Adipocyte (in vitro differentiated cells): Measurements from ENCODE around the gene ISG20.
"Not testable (repeated sequence)": the region's sequence is repeated elsewhere in the genome, so short reads cannot be mapped to it uniquely, and the experiment has no call there.

Source experiments
- DNase-seq: peaks from one replicate; pipeline ENCODE4 v3.0.0-alpha.2; 2015; ENCODE audit warnings: low read depth
- H3K27me3 ChIP-seq: replicated peaks from 2 replicates; pipeline ENCODE4 v1.7.0; 2013; ENCODE audit warnings: mild to moderate bottlenecking, low read length, moderate library complexity; ENCODE audit not compliant: control insufficient read depth, insufficient read depth
- H3K36me3 ChIP-seq: 2 replicates; pipeline ENCODE4 v1.7.0; 2013; ENCODE audit warnings: low read length, mild to moderate bottlenecking, moderate library complexity; ENCODE audit not compliant: control insufficient read depth, insufficient read depth, severe bottlenecking
- H3K4me1 ChIP-seq: 2 replicates; pipeline ENCODE4 v1.7.0; 2013; ENCODE audit warnings: mild to moderate bottlenecking, low read length, moderate library complexity; ENCODE audit not compliant: control insufficient read depth, insufficient read depth
- H3K4me3 ChIP-seq: 2 replicates; pipeline ENCODE4 v1.7.0; 2013; ENCODE audit warnings: mild to moderate bottlenecking, low read length, moderate library complexity
- H3K9ac ChIP-seq: 2 replicates; pipeline ENCODE4 v1.7.0; 2013; ENCODE audit warnings: mild to moderate bottlenecking, low read length, moderate library complexity
- H3K9me3 ChIP-seq: 2 replicates; pipeline ENCODE4 v1.7.0; 2013; ENCODE audit warnings: mild to moderate bottlenecking, low read length, moderate library complexity; ENCODE audit not compliant: control insufficient read depth

ISG20 gene

DNA sequence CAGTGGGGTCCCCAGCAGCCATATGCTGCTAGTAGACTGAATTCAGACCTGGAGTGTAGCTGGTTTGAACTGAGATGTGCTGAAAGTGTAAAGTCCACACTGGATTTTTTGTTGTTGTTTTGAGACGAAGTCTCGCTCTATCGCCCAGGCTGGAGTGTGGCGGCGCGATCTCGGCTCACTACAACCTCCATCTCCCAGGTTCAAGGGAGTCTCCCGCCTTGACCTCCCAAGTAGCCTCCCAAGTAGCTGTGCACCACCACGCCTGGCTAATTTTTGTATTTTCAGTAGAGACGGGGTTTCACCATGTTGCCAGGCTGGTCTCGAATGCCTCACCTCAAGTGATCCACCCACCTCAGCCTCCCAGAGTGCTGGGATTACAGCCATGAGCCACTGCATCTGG is 3.7 kb downstream of the ISG20 start:
- H3K27me3 ChIP-seq, DNase-seq, H3K36me3 ChIP-seq, H3K9me3 ChIP-seq, H3K4me3 ChIP-seq, H3K9ac ChIP-seq: not testable (repeated sequence)
- peaks cover 15% of the 10 kb centered on the region for H3K4me1 ChIP-seq

DNA sequence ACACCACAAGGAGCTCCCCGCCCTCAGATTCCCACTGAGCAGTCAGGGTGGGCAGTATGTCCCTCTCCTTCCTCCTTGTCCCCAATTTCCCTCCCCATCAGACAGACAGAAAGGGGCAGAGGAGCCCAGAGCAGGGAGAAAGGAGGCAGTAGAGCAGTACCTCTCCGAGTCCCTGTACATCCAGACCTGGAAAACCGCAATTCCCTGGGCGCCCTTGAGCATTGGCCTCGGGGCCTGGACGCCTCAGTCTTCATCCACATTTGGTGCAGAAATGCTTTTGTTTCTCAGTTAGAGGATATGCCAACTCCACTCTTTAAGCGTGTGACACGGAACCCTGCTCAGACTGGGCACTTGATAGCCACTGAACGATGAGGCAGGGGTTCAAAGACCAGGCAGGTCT is 5.9 kb downstream of the ISG20 start:
- H3K4me1 ChIP-seq: peaks cover under 1% of the 10 kb centered on the region
- no peak overlapping the region for H3K4me3 ChIP-seq
- no peak for DNase-seq
- H3K27me3 ChIP-seq: no peaks in the 10 kb centered on the region
- H3K9me3 ChIP-seq: no peaks in the 10 kb centered on the region
- H3K36me3 ChIP-seq: no peaks in the 10 kb centered on the region
- no peak overlapping the region for H3K9ac ChIP-seq

DNA sequence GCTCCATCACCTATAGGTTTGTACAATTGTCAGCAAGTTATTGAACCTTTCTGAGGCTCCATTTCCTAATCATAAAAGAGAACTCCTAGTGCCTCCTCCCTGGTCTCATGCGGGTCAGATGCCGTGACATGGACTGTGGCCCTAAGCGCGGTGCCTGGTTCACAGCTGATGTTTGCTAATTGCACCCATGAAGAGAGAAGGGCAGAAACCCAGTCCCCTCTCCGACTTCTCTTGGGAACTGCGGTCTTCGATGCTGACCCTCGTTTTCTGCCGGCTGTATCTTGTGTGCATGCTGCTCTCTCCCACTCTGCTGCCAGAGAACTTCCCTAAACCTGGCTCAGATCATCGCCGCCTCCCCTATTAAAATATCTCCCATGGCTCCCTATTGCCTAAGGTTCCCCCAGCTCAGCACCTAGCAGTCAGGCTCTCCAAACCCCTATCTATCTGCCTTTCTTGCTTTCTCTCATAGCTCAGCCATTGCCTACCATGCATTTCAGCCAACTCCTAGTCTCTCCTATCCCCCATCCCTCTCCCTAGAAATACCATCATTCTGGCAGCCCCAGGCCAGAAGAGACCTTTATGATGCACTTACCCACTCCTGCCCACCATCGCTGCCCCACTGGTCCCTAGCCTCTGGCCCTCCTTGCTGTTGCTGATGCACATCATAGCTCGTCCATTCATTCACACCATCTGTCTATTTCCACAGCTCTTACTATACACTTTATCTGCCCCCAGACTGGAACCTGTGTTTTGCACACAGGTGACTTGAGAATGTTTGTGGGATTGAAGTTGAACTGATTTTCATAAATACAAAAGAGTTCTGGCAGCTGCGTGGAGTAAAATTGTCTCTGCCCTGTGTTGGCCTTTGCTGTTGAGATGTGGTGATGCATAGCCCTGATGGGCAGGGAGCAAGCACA is 6.6 kb downstream of the ISG20 start:
- no peak for DNase-seq
- Histone ChIP-seq H3K36me3 (no peaks in the 10 kb centered on the region), H3K27me3 (no peaks in the 10 kb centered on the region)

DNA sequence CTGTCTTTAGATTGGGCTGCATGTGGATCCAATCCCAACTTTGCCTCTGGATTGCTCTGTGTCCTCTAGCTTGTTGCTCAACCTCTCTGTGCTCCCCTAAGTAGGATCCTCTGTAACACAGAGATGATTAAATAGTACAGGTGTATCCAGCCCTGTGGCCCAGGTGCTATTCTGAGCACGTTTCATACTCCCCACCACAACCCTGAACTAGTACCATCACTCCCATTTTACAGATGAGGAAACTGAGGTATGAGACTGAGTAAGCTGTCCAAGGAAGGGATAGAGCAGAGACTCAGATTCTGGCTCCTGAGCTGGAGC is 7.2 kb downstream of the ISG20 start:
- H3K4me1 ChIP-seq: no peaks in the 10 kb centered on the region
- no peaks in the 10 kb centered on the region for H3K27me3 ChIP-seq
- no peaks in the 10 kb centered on the region for H3K36me3 ChIP-seq
- no peak overlapping the region for H3K9ac ChIP-seq
- no peak overlapping the region for H3K4me3 ChIP-seq
- no peaks in the 10 kb centered on the region for H3K9me3 ChIP-seq
- DNase-seq: no peak

More for the DNA sequence above, 6.6 kb downstream of the ISG20 start:
- Histone ChIP-seq H3K9ac (no peak overlapping the region), H3K9me3 (no peaks in the 10 kb centered on the region), H3K4me1 (no peaks in the 10 kb centered on the region), H3K4me3 (no peak overlapping the region)

DNA sequence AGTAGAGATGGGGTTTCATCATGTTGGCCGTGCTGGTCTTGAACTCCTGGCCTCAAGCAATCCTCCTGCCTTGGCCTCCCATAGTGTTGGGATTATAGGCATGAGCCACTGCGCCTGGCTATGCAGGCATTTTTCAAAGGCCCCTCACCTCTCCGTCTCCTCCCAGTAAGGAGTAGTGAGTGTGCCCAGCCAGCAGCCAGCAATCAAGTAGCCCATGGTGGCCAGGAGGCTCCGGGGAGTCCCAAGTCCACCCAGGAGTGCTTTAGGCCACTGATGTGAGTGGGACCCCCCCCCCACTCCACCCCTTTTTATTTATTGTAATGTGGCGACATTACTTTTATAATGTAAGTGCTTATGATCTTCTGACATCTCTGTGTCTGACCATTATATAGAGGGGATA is 8.1 kb downstream of the ISG20 start:
- no peaks in the 10 kb centered on the region for H3K27me3 ChIP-seq
- no peak for DNase-seq
- H3K4me1 ChIP-seq: no peaks in the 10 kb centered on the region
- H3K9me3 ChIP-seq: no peaks in the 10 kb centered on the region
- no peak overlapping the region for H3K9ac ChIP-seq
- no peaks in the 10 kb centered on the region for H3K36me3 ChIP-seq
- no peak overlapping the region for H3K4me3 ChIP-seq

DNA sequence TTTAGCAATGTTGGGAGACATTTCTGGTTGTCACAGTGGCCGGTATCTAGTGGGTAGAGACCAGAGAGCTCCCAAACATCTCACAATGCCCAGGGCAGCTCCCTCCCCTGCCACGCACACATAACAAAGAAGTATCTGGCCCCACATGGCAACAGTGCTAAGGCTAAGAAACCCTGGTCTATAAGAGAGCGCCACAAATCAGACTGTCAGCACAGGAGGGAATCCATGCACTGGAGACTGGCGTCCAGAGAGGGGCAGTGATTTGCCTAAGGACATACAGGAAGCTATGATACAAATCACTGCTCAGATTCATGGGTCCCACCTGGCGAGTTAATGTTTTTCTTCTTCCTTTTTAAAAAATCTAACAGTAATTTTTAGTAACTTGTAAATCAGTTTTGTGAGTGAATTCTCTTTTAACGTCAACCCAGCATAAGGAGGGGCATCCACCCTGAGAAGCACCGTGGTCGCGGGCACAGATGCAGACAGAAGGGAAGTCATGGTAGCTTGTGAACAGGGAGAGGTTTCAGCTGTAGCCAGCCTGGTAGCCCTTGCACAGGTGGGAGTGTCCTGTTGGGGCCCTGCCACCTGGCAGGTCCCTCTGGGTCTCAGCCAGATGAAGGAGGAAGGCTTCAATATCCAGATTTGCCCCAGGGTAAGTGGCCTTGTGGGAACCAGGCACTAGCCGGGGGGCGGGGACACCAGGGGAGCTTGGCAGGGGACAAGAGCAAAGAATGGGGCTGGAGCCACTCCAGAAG is 8.7 kb downstream of the ISG20 start:
- Histone ChIP-seq H3K36me3 (no peaks in the 10 kb centered on the region), H3K9me3 (no peaks in the 10 kb centered on the region), H3K4me3 (no peak overlapping the region), H3K27me3 (no peaks in the 10 kb centered on the region), H3K9ac (no peak overlapping the region), H3K4me1 (no peaks in the 10 kb centered on the region)
- no peak for DNase-seq

DNA sequence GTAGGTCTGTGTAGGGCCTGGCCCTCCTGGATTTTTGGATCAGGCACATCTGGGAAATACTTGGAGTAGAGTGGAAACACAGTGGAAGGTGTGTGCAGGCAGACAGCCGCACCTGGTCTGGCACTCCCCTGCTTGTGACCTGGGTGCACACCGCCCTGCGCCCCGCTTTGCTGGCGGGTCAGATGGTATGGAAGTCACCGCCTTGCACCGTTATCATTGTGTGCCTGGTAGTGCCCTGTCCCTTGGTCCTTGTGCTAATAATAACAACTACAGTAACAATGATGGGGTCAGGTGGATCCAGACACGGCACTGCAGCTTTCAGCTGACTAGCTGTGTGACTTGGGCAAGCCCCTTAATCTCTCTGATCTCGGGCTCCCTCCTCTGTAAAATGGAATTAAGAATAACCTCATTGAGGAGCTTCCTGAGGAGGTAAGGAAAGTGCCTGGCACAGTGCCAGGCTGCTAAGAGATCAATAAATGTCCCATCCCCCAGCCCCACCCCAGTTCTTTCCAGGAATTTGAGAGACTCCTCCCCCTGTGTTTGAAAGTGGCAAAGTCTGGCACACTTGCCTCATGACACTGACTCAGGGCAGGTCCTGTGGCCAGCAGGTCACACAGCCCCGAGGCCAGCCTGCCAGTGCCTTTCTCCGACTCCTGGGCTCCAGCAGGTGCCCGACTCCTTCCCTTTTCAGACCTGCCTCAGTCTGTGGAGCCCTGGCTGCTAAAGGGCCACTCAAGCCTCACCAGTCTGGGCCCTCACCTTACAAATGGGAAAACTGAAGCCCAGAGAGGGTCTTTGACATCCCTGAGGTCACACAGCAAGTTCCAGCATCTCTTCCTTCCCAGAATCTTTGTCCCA is 9.8 kb downstream of the ISG20 start:
- Histone ChIP-seq H3K4me1 (no peaks in the 10 kb centered on the region), H3K4me3 (no peak overlapping the region), H3K36me3 (no peaks in the 10 kb centered on the region), H3K9me3 (no peaks in the 10 kb centered on the region), H3K27me3 (no peaks in the 10 kb centered on the region), H3K9ac (no peak overlapping the region)
- no peak for DNase-seq

DNA sequence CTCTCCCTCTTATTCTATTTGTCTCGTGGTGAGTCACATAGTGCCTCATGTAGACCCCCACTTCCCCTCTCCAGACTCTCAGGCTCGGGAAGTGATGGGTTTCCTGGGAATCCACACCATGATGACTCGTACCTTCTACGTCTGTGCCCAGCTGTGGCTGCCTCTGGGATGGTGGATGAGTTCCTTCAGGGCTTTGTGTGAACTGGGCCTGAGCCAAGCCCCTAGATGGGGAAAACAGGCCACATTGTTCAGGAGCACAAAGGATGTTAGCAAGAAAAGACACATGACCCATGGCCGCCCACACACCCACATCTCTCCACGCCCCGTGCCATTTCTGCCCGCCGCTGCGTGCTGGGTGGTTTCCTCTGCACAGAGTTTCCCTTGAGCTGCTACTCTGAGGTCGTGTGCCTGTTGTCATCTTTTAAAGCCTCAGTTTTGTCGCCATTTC is 10.5 kb downstream of the ISG20 start:
- Histone ChIP-seq H3K9ac (no peak overlapping the region), H3K4me1 (no peaks in the 10 kb centered on the region), H3K27me3 (no peaks in the 10 kb centered on the region), H3K9me3 (no peaks in the 10 kb centered on the region), H3K36me3 (no peaks in the 10 kb centered on the region), H3K4me3 (no peak overlapping the region)
- peak; percentile 68 for DNase-seq

DNA sequence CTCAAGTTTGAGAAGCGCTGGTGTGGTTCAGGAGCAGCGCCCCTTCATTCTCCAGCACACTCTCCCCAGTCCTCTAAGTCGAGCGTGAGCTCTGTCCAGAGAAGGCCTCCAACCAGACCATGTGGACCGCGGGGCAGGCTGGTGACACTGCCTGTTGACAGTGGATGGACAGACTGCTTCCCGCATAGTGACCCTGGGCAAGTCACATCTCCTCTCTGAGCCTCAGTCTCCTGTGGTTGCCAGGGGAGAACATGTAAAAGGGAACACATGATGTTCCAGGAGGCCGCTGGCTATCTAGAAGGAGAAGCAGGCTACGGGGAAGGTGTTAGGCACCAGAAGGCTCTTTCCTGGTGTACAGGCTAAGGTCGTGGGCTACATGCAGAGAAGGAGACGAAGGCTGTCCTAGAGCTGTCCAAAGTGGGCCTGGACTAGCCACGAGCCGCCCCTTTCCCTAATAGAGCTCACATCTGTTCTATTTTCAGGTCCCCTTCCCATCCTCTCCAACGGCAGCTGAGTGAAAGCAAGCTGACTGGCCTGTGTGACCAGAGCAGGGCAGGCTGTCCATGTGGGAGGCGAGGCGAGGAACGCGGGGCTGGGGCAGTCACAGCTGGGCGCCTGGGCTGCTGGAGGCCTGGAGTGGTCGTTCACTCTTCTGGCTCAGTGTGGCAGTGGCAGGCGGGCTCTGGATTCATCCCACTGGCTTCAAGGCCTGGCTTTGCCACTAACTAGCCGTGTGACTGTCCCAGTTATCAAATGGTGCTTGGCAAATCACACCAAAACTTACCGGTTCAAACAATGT is 11.1 kb downstream of the ISG20 start:
- H3K4me1 ChIP-seq: no peaks in the 10 kb centered on the region
- no peak overlapping the region for H3K4me3 ChIP-seq
- H3K27me3 ChIP-seq: no peaks in the 10 kb centered on the region
- H3K36me3 ChIP-seq: no peaks in the 10 kb centered on the region
- no peak for DNase-seq
- H3K9ac ChIP-seq: no peak overlapping the region
- no peaks in the 10 kb centered on the region for H3K9me3 ChIP-seq

DNA sequence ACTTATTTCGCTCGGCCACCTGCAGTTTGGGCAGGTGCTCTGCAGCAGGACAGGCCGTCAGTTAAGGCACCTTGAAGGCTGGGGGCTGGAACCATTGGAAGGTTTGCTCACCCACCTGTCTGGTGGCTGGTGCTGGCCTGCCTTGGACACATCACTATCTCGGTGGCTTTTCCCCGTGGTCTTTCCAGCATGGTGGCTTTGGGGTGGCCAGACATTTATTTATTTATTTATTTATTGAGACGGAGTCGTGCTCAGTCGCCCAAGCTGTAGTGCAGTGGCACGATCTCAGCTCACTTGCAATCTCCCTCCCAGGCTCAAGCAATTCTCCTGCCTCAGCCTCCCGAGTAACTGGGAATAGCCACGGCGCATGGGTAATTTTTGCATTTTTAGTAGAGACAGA is 11.7 kb downstream of the ISG20 start:
- Histone ChIP-seq H3K9me3 (no peaks in the 10 kb centered on the region), H3K36me3 (no peaks in the 10 kb centered on the region), H3K4me1 (no peaks in the 10 kb centered on the region), H3K9ac (no peak overlapping the region), H3K27me3 (no peaks in the 10 kb centered on the region), H3K4me3 (no peak overlapping the region)
- no peak for DNase-seq
